ENCODE data around the gene PAQR4.

DNA sequence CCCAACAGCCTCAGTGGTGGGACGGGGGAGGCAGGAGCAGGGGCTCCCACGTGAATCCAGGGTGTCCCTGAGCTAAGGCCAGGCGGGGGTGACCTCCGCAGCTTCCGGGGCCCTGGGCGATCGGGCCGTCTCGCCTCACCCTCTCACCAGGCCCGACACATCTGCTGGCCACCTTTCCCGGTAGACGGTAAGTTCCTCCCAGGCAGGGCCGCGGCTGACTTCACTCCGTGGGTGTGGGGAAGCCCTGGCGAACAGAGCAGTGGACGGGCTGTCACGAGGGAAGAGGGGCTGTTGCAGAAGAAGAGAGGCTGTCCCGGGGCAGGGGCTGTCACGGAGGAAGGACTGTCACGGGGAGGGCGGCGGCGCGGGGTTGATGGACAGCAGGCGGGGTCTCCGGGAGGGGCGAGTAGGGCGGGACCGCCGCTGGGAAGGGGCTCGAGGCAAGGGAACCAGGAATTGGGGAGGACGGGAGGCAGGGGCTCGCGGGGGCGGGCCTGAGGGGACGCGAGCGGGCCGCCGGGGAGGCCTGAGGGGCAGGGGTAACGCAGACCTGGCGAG, 10.6 kb downstream of the PAQR4 start:
- no peak for TF ChIP-seq POLR2A (IDR thresholded peaks at IDR 0.05)
- TF ChIP-seq, protein P1, sequence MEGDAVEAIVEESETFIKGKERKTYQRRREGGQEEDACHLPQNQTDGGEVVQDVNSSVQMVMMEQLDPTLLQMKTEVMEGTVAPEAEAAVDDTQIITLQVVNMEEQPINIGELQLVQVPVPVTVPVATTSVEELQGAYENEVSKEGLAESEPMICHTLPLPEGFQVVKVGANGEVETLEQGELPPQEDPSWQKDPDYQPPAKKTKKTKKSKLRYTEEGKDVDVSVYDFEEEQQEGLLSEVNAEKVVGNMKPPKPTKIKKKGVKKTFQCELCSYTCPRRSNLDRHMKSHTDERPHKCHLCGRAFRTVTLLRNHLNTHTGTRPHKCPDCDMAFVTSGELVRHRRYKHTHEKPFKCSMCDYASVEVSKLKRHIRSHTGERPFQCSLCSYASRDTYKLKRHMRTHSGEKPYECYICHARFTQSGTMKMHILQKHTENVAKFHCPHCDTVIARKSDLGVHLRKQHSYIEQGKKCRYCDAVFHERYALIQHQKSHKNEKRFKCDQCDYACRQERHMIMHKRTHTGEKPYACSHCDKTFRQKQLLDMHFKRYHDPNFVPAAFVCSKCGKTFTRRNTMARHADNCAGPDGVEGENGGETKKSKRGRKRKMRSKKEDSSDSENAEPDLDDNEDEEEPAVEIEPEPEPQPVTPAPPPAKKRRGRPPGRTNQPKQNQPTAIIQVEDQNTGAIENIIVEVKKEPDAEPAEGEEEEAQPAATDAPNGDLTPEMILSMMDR (IDR thresholded peaks at IDR 0.05), result no peak
